ENCODE measurements around the gene DEFB125. TPM values are rescaled to one million over a fixed set of nuclear protein-coding genes. Genes with fewer than 3 reads are reported as not detected.
"Not testable (repeated sequence)": the region's sequence is repeated elsewhere in the genome, so short reads cannot be mapped to it uniquely, and the experiment has no call there.

DEFB125 gene
- total and polyA plus RNA-seq, 9 of the 15 experiments (the other 6 are each of a cell fraction or from before 2014, with no cell fraction given): not detected

DNA sequence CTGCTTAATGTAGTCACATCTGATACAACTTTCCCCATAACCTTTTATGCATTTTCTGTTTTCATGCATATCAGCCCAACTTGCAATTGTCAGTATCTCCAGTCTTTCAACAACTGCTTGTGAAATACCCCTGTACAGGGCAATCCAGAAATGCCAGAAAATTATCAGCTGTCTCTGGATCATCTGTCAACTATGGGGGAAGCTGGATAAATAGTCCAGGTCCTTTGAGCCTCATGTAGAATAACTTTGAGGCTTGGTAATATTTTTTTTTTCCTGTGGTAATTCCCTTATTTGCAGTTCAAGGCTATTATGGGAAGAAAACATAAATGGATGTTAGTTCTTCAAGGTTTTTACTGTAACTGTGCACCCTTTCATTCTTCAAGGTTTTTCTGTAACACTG is 6.2 kb downstream of the DEFB125 start:
- Histone ChIP-seq H3K4me3 (no peak overlapping the region), H3K4me1 (replicated peaks in 1 of 2; ENCODE audit: control insufficient read depth in 2 of 2, insufficient read depth in 2 of 2, low read length in 2 of 2) (no peaks in the 10 kb centered on the region; a peak in 1 of 5 replicates), H3K4me2 (ENCODE audit: insufficient read depth, low read length) (no peak overlapping the region), H3K27ac (ENCODE audit: extremely low read depth, low read depth, low read length) (no peak overlapping the region), H3K9me3 (replicated peaks; ENCODE audit: control insufficient read depth, insufficient read depth, low read depth, low read length) (0 out of 2 replicates have a peak, but pooled peaks cover 3% of the 10 kb centered on the region), H3K36me3 (ENCODE audit: control insufficient read depth, insufficient read depth, low read length) (no peaks in the 10 kb centered on the region), H3K9me1 (ENCODE audit: control insufficient read depth, insufficient read depth, low read length) (no peaks in the 10 kb centered on the region), H4K20me1 (replicated peaks; ENCODE audit: control insufficient read depth, insufficient read depth, low read length) (no peaks in the 10 kb centered on the region), H3K9ac (ENCODE audit: insufficient read depth in 1 of 2, low read depth in 2 of 2, low read length in 2 of 2) (no peak overlapping the region), H2AFZ (ENCODE audit: low read depth, low read length) (no peak overlapping the region), H3K27me3 (ENCODE audit: control insufficient read depth in 2 of 2, insufficient read depth in 2 of 2, low read length in 2 of 2) (no peaks in the 10 kb centered on the region; a peak in 1 of 5 replicates), H3K79me2 (ENCODE audit: control insufficient read depth, insufficient read depth, low read length) (no peaks in the 10 kb centered on the region)
- FAIRE-seq (no peak), DNase-seq (ENCODE audit: extremely low read depth in 1 of 4, low spot score in 3 of 4) (no peak), ATAC-seq (no peak)
- POLR2A ChIA-PET: interaction anchor here (0.6 kb wide), 1 partner anchor 297 kb away, joined by 3 read pairs; no protein-coding TSS in a partner anchor
- CTCF ChIA-PET (ENCODE audit: low intra/inter-chr PET ratio): no interaction called here
- intact Hi-C loops (cut with micrococcal nuclease): no loop called here
- in situ Hi-C loops (cut with MboI): no loop called here
- 0 out of 4 replicates have a peak, but pooled peaks of 1 of the 2 experiments have one; percentile 21 for TF ChIP-seq TRIM24 (IDR thresholded peaks at IDR 0.05)
- no peak for TF ChIP-seq ZNF699 (CRISPR knock-in tag; IDR thresholded peaks at IDR 0.05; ENCODE audit: insufficient replicate concordance)
- TF ChIP-seq PCBP2 (IDR thresholded peaks at IDR 0.05; ENCODE audit: low read depth, low read length, poor library complexity, severe bottlenecking): no peak
- BruUV-seq (replicated peaks): no TSS peak

DNA sequence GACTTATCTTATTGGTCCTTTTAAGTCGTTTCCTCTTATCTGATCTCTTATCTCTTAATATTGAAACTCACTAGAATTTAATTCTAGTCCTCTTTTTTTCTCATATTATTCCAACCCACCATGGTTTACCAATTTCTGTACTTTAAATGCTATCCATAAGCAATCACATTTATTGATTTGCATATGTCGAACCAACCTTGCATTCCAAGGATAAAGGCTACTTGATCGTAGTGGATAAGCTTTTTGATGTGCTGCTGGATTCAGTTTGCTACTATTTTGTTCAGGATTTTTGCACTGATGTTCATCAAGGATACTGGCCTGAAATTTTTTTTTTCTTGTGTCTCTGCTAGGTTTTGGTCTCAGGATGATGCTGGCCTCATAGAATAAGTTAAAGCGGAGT is 7.7 kb downstream of the DEFB125 start:
- no peak for ATAC-seq
- Histone ChIP-seq H3K9ac (ENCODE audit: insufficient read depth in 1 of 2, low read depth in 2 of 2, low read length in 2 of 2) (no peak overlapping the region), H3K4me2 (ENCODE audit: insufficient read depth, low read length) (no peak overlapping the region), H3K36me3 (ENCODE audit: control insufficient read depth, insufficient read depth, low read length) (no peaks in the 10 kb centered on the region), H3K27me3 (ENCODE audit: control insufficient read depth in 2 of 2, insufficient read depth in 2 of 2, low read length in 2 of 2) (no peaks in the 10 kb centered on the region; a peak in 1 of 5 replicates), H3K9me3 (replicated peaks; ENCODE audit: control insufficient read depth, insufficient read depth, low read depth, low read length) (0 out of 2 replicates have a peak, but pooled peaks cover 3% of the 10 kb centered on the region), H3K27ac (ENCODE audit: extremely low read depth, low read depth, low read length) (no peak overlapping the region), H3K79me2 (ENCODE audit: control insufficient read depth, insufficient read depth, low read length) (no peaks in the 10 kb centered on the region), H3K4me1 (replicated peaks in 1 of 2; ENCODE audit: control insufficient read depth in 2 of 2, insufficient read depth in 2 of 2, low read length in 2 of 2) (no peaks in the 10 kb centered on the region; a peak in 1 of 5 replicates), H2AFZ (ENCODE audit: low read depth, low read length) (no peak overlapping the region), H3K4me3 (no peak overlapping the region), H3K9me1 (ENCODE audit: control insufficient read depth, insufficient read depth, low read length) (no peaks in the 10 kb centered on the region), H4K20me1 (replicated peaks; ENCODE audit: control insufficient read depth, insufficient read depth, low read length) (no peaks in the 10 kb centered on the region)
- ChIA-PET CTCF (ENCODE audit: low intra/inter-chr PET ratio) (no interaction called here), POLR2A (no interaction called here)
- DNase-seq (ENCODE audit: extremely low read depth in 1 of 4, low spot score in 3 of 4): no peak
- TF ChIP-seq, protein P1, sequence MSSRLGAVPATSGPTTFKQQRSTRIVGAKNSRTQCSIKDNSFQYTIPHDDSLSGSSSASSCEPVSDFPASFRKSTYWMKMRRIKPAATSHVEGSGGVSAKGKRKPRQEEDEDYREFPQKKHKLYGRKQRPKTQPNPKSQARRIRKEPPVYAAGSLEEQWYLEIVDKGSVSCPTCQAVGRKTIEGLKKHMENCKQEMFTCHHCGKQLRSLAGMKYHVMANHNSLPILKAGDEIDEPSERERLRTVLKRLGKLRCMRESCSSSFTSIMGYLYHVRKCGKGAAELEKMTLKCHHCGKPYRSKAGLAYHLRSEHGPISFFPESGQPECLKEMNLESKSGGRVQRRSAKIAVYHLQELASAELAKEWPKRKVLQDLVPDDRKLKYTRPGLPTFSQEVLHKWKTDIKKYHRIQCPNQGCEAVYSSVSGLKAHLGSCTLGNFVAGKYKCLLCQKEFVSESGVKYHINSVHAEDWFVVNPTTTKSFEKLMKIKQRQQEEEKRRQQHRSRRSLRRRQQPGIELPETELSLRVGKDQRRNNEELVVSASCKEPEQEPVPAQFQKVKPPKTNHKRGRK (tag; IDR thresholded peaks at IDR 0.05): no peak
- peak; percentile 94 for TF ChIP-seq ZNF324 (CRISPR knock-in tag; IDR thresholded peaks at IDR 0.05)
- in situ Hi-C loops (cut with MboI) (no loop called here), intact Hi-C loops (cut with micrococcal nuclease) (no loop called here)
- FAIRE-seq: no peak
- no TSS peak for BruUV-seq (replicated peaks)
- WGBS (ENCODE audit: insufficient coverage, low coverage, missing lambda C conversion rate): 5% methylated on average over 4 of the region's 4 CpGs

DNA sequence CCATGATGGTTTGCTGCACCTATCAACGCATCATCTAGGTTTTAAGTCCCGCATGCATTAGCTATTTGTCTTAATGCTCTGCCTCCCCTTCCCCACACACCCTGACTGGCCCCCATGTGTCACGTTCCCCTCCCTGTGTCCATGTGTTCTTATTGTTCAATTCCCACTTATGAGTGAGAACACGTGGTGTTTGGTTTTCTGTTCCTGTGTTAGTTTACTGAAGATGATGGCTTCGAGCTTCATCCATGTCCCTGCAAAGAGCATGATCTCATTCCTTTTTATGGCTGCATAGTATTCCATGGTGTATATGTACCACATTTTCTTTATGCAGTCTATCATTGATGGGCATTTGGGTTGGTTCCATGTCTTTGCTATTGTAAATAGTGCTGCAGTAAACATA is 10.2 kb downstream of the DEFB125 start:
- POLR2A ChIA-PET; BruUV-seq (replicated peaks); FAIRE-seq; DNase-seq (ENCODE audit: extremely low read depth in 1 of 4, low spot score in 3 of 4); H3K9me1 ChIP-seq (ENCODE audit: control insufficient read depth, insufficient read depth, low read length); H3K27ac ChIP-seq (ENCODE audit: extremely low read depth, low read depth, low read length); intact Hi-C loops (cut with micrococcal nuclease); in situ Hi-C loops (cut with MboI); H3K27me3 ChIP-seq (ENCODE audit: control insufficient read depth in 2 of 2, insufficient read depth in 2 of 2, low read length in 2 of 2); H3K79me2 ChIP-seq (ENCODE audit: control insufficient read depth, insufficient read depth, low read length); ATAC-seq; H3K4me3 ChIP-seq; H2AFZ ChIP-seq (ENCODE audit: low read depth, low read length); H3K4me2 ChIP-seq (ENCODE audit: insufficient read depth, low read length); H3K4me1 ChIP-seq (replicated peaks in 1 of 2; ENCODE audit: control insufficient read depth in 2 of 2, insufficient read depth in 2 of 2, low read length in 2 of 2); CTCF ChIA-PET (ENCODE audit: low intra/inter-chr PET ratio); H3K9ac ChIP-seq (ENCODE audit: insufficient read depth in 1 of 2, low read depth in 2 of 2, low read length in 2 of 2); H3K36me3 ChIP-seq (ENCODE audit: control insufficient read depth, insufficient read depth, low read length); H3K9me3 ChIP-seq (replicated peaks; ENCODE audit: control insufficient read depth, insufficient read depth, low read depth, low read length); H4K20me1 ChIP-seq (replicated peaks; ENCODE audit: control insufficient read depth, insufficient read depth, low read length): not testable (repeated sequence)
- WGBS (ENCODE audit: insufficient coverage, low coverage, missing lambda C conversion rate): 11% methylated on average over 5 of the region's 5 CpGs
